Gastroesophageal sphincter (tissue), 4 donors: Measurements from ENCODE around the gene SASH1. TPM values are rescaled to one million over a fixed set of nuclear protein-coding genes. Genes with fewer than 3 reads are reported as not detected.

Experiments used
- ATAC-seq: fragments of 150-250 bp; one replicate; pipeline ENCODE4 v1.9.1; 2016; ENCODE audit warnings: mild to moderate bottlenecking, moderate library complexity
- H3K27ac ChIP-seq, 4 donors: fragments of 200-600 bp; sonication (generic) in 3 of 4; 1 replicate in 3 of 4; 2 replicates in 1 of 4; pipeline ENCODE4 v1.5.1; 2016 to 2019
- H3K27me3 ChIP-seq: fragments of 200-600 bp; sonication (generic); one replicate; pipeline ENCODE4 v1.5.1; 2019
- H3K36me3 ChIP-seq, 2 donors: fragments of 200-600 bp; sonication (generic); one replicate each; pipeline ENCODE4 v1.5.1; 2019; ENCODE audit warnings: control low read depth in 1 of 2
- H3K4me1 ChIP-seq, 3 donors: fragments of 200-600 bp; sonication (generic); 1 replicate in 2 of 3; 2 replicates in 1 of 3; pipeline ENCODE4 v1.5.1; 2016 to 2019; ENCODE audit warnings: control low read depth in 2 of 3
- H3K4me3 ChIP-seq, 2 donors: fragments of 200-600 bp; sonication (generic); one replicate each; pipeline ENCODE4 v1.5.1; 2019; ENCODE audit warnings: mild to moderate bottlenecking in 1 of 2, moderate library complexity in 1 of 2
- H3K9me3 ChIP-seq, 3 donors: fragments of 200-600 bp; sonication (generic); one replicate each; pipeline ENCODE4 v1.5.1; 2017 to 2019; ENCODE audit warnings: control low read depth in 2 of 3
- EP300 ChIP-seq: sonication (generic); formaldehyde crosslinking; IDR thresholded peaks from one replicate; pipeline ENCODE4 v1.6.1; 2017; ENCODE audit warnings: antibody characterized with exemption, mild to moderate bottlenecking
- POLR2A ChIP-seq, 2 donors: fragments of 450-650 bp; IDR thresholded peaks; one replicate each; pipeline ENCODE4 v1.6.1; 2017; ENCODE audit warnings: antibody characterized with exemption in 2 of 2, mild to moderate bottlenecking in 2 of 2, moderate library complexity in 1 of 2
- POLR2AphosphoS5 ChIP-seq: sonication (generic); formaldehyde crosslinking; IDR thresholded peaks from one replicate; pipeline ENCODE4 v1.6.1; 2017; ENCODE audit warnings: antibody characterized with exemption
- WGBS, 2 donors: methylation state at CpG; one replicate each; pipeline ENCODE4 v1.1.5; 2018; ENCODE audit warnings: low coverage in 1 of 2; 5-methylcytosine and 5-hydroxymethylcytosine counted together
- total RNA-seq, 4 donors: library from RNA; depleted of rRNA; stranded (reverse); fragments of >200 nt; gene quantifications; one replicate each; pipeline ENCODE4 v1.1.0, GENCODE V29; 2016
- TF ChIP-seq, protein P1 (sequence below), 4 experiments: fragments of 200-600 bp in 2 of 4; fragments of 450-650 bp in 2 of 4; sonication (generic) in 1 of 4; IDR thresholded peaks; one replicate each; pipeline ENCODE4 v1.5.1; 2017 to 2019; ENCODE audit warnings: antibody characterized with exemption in 4 of 4, mild to moderate bottlenecking in 2 of 4, moderate library complexity in 2 of 4

SASH1 gene
- total RNA-seq, 4 donors from 2014 or later, result 48.9 to 78.9 (median 64.6) TPM

DNA sequence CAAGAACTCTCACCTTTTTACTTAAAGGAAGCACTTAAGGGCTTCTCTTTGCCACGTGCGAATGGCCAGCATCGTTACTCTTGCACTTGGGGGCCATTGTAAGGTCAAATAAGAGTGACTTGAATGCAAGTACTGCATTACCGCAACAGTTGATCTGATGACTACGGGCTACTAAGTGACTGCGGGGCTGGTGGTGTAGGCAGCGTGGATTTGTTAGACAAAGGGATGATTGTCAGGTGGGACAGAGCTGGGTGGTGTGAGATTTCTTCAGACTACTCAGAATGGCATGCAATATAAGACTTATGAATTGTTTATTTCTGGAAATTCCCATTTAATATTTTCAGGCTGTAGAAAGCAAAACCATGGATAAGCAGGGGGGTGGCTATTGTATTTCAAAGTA lies 204.5 kb downstream of the SASH1 start:
- TF ChIP-seq POLR2AphosphoS5, result no peak
- TF ChIP-seq EP300, result no peak
- TF ChIP-seq, protein P1, sequence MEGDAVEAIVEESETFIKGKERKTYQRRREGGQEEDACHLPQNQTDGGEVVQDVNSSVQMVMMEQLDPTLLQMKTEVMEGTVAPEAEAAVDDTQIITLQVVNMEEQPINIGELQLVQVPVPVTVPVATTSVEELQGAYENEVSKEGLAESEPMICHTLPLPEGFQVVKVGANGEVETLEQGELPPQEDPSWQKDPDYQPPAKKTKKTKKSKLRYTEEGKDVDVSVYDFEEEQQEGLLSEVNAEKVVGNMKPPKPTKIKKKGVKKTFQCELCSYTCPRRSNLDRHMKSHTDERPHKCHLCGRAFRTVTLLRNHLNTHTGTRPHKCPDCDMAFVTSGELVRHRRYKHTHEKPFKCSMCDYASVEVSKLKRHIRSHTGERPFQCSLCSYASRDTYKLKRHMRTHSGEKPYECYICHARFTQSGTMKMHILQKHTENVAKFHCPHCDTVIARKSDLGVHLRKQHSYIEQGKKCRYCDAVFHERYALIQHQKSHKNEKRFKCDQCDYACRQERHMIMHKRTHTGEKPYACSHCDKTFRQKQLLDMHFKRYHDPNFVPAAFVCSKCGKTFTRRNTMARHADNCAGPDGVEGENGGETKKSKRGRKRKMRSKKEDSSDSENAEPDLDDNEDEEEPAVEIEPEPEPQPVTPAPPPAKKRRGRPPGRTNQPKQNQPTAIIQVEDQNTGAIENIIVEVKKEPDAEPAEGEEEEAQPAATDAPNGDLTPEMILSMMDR (IDR thresholded peaks at IDR 0.05), result no peak
- TF ChIP-seq POLR2A (IDR thresholded peaks at IDR 0.05), result no peak
- no peak overlapping the region for H3K4me3 ChIP-seq
- 90 to 93% methylated on average over 3 to 6 of the region's 7 CpGs for WGBS, 2 donors
- H3K4me1 ChIP-seq, result peaks cover 0 to 7% (median 0%) of the 10 kb centered on the region in 3 donors
- ATAC-seq, result no peak
- peaks cover 0 to 85% of the 10 kb centered on the region in 2 donors for H3K36me3 ChIP-seq
- no peak overlapping the region for H3K27ac ChIP-seq
- no peaks in the 10 kb centered on the region for H3K27me3 ChIP-seq
- H3K9me3 ChIP-seq, result no peaks in the 10 kb centered on the region

DNA sequence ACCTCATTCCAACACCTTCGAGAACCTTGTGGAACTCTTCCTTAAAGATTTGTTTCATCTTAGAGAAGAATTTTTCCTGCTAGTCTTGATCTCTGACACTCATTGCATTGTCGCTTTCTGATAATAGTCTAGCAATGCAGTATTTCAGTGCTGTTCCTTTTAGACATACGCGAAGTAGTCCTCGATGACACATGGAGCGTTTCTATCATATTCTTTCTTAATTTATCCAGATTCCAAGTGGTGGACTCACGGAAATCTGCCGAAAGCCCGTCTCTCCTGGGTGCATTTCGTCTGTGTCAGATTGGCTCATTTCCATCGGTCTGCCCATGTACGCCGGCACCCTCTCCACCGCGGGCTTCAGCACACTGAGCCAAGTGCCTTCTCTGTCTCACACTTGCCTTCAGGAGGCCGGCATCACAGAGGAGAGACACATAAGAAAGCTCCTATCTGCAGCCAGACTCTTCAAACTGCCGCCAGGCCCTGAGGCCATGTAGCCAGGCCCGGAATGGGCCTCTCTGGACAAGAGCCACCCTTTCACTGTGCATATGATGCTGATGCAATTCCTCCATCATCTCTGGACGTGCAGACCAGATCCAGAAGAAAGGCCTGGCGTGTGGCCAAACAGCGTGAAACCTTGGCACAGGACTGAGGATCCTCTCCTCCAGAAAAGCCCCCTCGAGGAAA lies 205.6 kb downstream of the SASH1 start:
- no peaks in the 10 kb centered on the region for H3K9me3 ChIP-seq
- peak; percentile 14 for ATAC-seq
- H3K4me1 ChIP-seq, result peaks cover 0 to 7% (median 0%) of the 10 kb centered on the region in 3 donors
- 62 to 80% methylated on average over 11 to 13 of the region's 22 CpGs for WGBS, 2 donors
- H3K36me3 ChIP-seq, result peaks cover 0 to 74% of the 10 kb centered on the region in 2 donors
- H3K27ac ChIP-seq, result peak overlapping the region in 2 of 4 donors; percentile 6 to 15
- no peak overlapping the region for H3K4me3 ChIP-seq
- H3K27me3 ChIP-seq, result no peaks in the 10 kb centered on the region
- TF ChIP-seq, protein P1 (IDR thresholded peaks at IDR 0.05), result no peak
- TF ChIP-seq EP300, result no peak
- TF ChIP-seq POLR2A (IDR thresholded peaks at IDR 0.05), result no peak
- TF ChIP-seq POLR2AphosphoS5, result no peak

DNA sequence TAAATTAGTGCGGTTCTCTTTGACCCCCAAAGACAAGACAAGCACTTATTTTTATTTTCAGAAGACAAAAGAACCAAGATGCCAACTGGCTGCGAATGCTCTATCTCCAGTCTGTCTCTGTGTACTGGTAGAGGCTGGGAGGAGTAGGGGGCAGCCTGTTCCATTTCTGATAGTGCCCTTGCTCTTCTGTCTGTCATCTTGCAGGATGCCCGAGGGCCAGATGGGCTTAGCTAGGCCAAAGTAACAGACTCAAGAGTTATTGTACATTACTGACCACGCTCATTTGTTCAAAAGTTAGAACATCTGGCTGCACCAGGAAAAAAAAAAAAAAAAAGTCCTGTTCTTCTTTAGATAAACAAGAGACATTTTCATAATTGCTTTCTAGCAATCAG lies 206.1 kb downstream of the SASH1 start:
- Histone ChIP-seq H3K4me1 (peaks cover 0 to 7% (median 0%) of the 10 kb centered on the region in 3 donors), H3K9me3 (no peaks in the 10 kb centered on the region), H3K4me3 (no peak overlapping the region), H3K36me3 (peaks cover 0 to 68% of the 10 kb centered on the region in 2 donors), H3K27ac (peak overlapping the region in 1 of 4 donors; percentile 6), H3K27me3 (no peaks in the 10 kb centered on the region)
- no peak for ATAC-seq
- TF ChIP-seq POLR2AphosphoS5 (no peak), EP300 (no peak), POLR2A (IDR thresholded peaks at IDR 0.05) (no peak)
- TF ChIP-seq, protein P1 (IDR thresholded peaks at IDR 0.05), result no peak
- 71 to 81% methylated on average over 3 of the region's 4 CpGs for WGBS, 2 donors

DNA sequence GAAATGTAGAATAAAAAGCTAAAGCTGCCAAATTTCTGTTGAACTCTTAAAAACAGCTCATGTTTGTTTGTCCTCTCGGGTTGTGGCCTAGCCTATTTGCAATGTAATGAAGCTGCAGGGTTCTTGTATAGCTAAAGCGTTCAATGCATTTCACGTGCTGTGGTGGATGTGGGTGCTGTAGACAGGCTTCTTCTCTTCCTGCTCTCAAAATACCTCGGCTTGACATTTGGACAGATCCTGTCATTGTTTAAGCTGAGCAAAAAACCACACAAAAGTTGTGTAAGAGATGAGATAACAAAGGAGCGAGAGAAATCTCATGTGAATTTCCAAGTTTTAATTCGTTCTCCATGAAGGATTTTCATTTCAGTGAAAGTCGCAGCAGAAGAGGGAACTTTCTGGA lies 207.9 kb downstream of the SASH1 start:
- peaks cover 0 to 50% of the 10 kb centered on the region in 2 donors for H3K36me3 ChIP-seq
- TF ChIP-seq POLR2AphosphoS5, result no peak
- TF ChIP-seq, protein P1 (IDR thresholded peaks at IDR 0.05), result no peak
- TF ChIP-seq POLR2A (IDR thresholded peaks at IDR 0.05), result no peak
- TF ChIP-seq EP300, result no peak
- WGBS, 2 donors, result 57 to 65% methylated on average over 6 of the region's 7 CpGs
- H3K27me3 ChIP-seq, result no peaks in the 10 kb centered on the region
- H3K27ac ChIP-seq, result no peak overlapping the region
- ATAC-seq, result no peak
- no peaks in the 10 kb centered on the region for H3K9me3 ChIP-seq
- H3K4me1 ChIP-seq, result peaks cover 0 to 7% (median 0%) of the 10 kb centered on the region in 3 donors
- H3K4me3 ChIP-seq, result no peak overlapping the region

DNA sequence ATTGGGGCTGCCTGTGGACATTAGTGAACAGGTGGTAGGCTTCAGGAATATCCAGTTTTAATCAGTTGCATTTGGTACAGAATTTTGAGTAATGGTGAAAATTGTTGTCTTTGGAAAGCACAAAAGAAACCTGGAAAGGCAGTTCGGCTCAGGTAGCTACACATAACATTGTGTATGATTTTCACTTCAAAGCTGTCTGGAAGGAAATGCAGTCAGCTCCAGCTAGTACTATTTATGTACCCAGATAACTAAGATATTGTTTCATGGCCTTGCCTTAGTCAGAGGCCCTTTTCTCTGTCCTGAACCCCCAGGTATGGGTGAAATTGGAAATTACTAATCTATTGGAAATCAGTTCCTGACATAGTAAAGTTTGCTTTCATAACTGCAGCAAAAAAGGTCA lies 208.6 kb downstream of the SASH1 start:
- H3K36me3 ChIP-seq, result peaks cover 0 to 44% of the 10 kb centered on the region in 2 donors
- TF ChIP-seq POLR2AphosphoS5 (no peak), EP300 (no peak), POLR2A (IDR thresholded peaks at IDR 0.05) (no peak)
- TF ChIP-seq, protein P1 (IDR thresholded peaks at IDR 0.05), result no peak
- no peak overlapping the region for H3K27ac ChIP-seq
- WGBS, 2 donors, result 50 to 75% methylated on average over 1 of the region's 1 CpG
- no peaks in the 10 kb centered on the region for H3K9me3 ChIP-seq
- no peaks in the 10 kb centered on the region for H3K27me3 ChIP-seq
- no peak overlapping the region for H3K4me3 ChIP-seq
- ATAC-seq, result no peak
- H3K4me1 ChIP-seq, result peaks cover 0 to 7% (median 0%) of the 10 kb centered on the region in 3 donors
